Right lobe of liver (tissue), 4 donors: ENCODE measurements around the gene CNGB1.

Experiments
- CTCF ChIP-seq, 4 donors: fragments of 200-600 bp in 3 of 4; fragments of 450-650 bp in 1 of 4; IDR thresholded peaks; one replicate each; pipeline versions ENCODE4 v1.5.1 to v1.8.0; 2016 to 2022; ENCODE audit warnings: antibody characterized with exemption in 4 of 4, mild to moderate bottlenecking in 2 of 4
- POLR2A ChIP-seq: fragments of 450-650 bp; IDR thresholded peaks from one replicate; pipeline ENCODE4 v1.6.1; 2017; ENCODE audit warnings: antibody characterized with exemption, mild to moderate bottlenecking
- donor health status: DM: no; HTN: no; CAD: no.
- donor health status: DM: no; HTN: no; CAD: no.
- donor health status: DM: no; HTN: yes; CAD: no.

GRCh38 chr16:57950382-57950781 lies 20.5 kb downstream of the CNGB1 start:
- TF ChIP-seq CTCF (IDR thresholded peaks at IDR 0.05) = no peak
- no peak for TF ChIP-seq POLR2A
